Endodermal cell (in vitro differentiated cells): Measurements from ENCODE around the gene FTCD. TPM values are rescaled to one million over a fixed set of nuclear protein-coding genes. Genes with fewer than 3 reads are reported as not detected.

Experiments used
- DNase-seq: peaks from one replicate; pipeline ENCODE4 v3.0.0-alpha.2; 2017
- H3K27ac ChIP-seq: 2 replicates; pipeline ENCODE4 v1.5.1; 2013; ENCODE audit warnings: mild to moderate bottlenecking, low read depth, low read length, moderate library complexity
- H3K27me3 ChIP-seq: 2 replicates; pipeline ENCODE4 v1.6.1; 2013; ENCODE audit warnings: mild to moderate bottlenecking, low read length, moderate library complexity; ENCODE audit not compliant: insufficient read depth, control insufficient read depth, poor library complexity, severe bottlenecking
- H3K36me3 ChIP-seq: 2 replicates; pipeline ENCODE4 v1.7.0; 2013; ENCODE audit warnings: mild to moderate bottlenecking, low read length, moderate library complexity; ENCODE audit not compliant: control insufficient read depth, insufficient read depth
- H3K4me1 ChIP-seq: one replicate; pipeline ENCODE4 v1.7.0; 2013; ENCODE audit warnings: low read length; ENCODE audit not compliant: control insufficient read depth, insufficient read depth
- H3K4me3 ChIP-seq: 2 replicates; pipeline ENCODE4 v1.5.1; 2013; ENCODE audit warnings: mild to moderate bottlenecking, low read length, moderate library complexity
- H3K9ac ChIP-seq: 2 replicates; pipeline ENCODE4 v1.6.1; 2013; ENCODE audit warnings: mild to moderate bottlenecking, low read length, moderate library complexity; ENCODE audit not compliant: poor library complexity, severe bottlenecking; ENCODE audit errors: extremely low read depth
- H3K9me3 ChIP-seq: 2 replicates; pipeline ENCODE4 v1.6.1; 2013; ENCODE audit warnings: mild to moderate bottlenecking, low read length, moderate library complexity; ENCODE audit not compliant: control insufficient read depth
- H3K27ac Mint-ChIP-seq: 2 replicates; pipeline ENCODE4 v1.8.0; 2020; ENCODE audit warnings: mixed read lengths
- H3K27me3 Mint-ChIP-seq: 2 replicates; pipeline ENCODE4 v1.8.0; 2021; ENCODE audit warnings: mild to moderate bottlenecking, mixed read lengths; ENCODE audit not compliant: insufficient read depth
- H3K36me3 Mint-ChIP-seq: 2 replicates; pipeline ENCODE4 v1.8.0; 2020; ENCODE audit warnings: low read depth, mixed read lengths
- H3K4me1 Mint-ChIP-seq: 2 replicates; pipeline ENCODE4 v1.8.0; 2020; ENCODE audit warnings: mixed read lengths
- H3K4me3 Mint-ChIP-seq: 2 replicates; pipeline ENCODE4 v1.8.0; 2020; ENCODE audit warnings: mild to moderate bottlenecking, moderate library complexity, mixed read lengths
- H3K9me3 Mint-ChIP-seq: 2 replicates; pipeline ENCODE4 v1.8.0; 2020; ENCODE audit warnings: mild to moderate bottlenecking, mixed read lengths
- CTCF ChIP-seq: fragments of 200-600 bp; sonication (generic); conservative IDR thresholded peaks from 2 replicates; pipeline ENCODE4 v1.5.0; 2021; ENCODE audit warnings: antibody characterized with exemption, mild to moderate bottlenecking
- WGBS, 2 experiments: methylation state at CpG; one replicate each; pipeline versions ENCODE4 v1.1.5 to v1.1.7; 2013; ENCODE audit warnings: missing lambda C conversion rate in 2 of 2, mixed read lengths in 1 of 2; ENCODE audit not compliant: insufficient coverage in 1 of 2, insufficient read length in 1 of 2; 5-methylcytosine and 5-hydroxymethylcytosine counted together
- total RNA-seq, 2 donors: library from RNA; stranded (reverse); fragmentation: NEBNext Ultra II Directional in 1 of 2; extraction: Animal tissue kit (Norgen Biotek cat#: 25700) in 1 of 2; gene quantifications; 2 replicates in 1 of 2; 3 replicates in 1 of 2; pipeline ENCODE4 v1.2.1, GENCODE V29; 2021

FTCD gene
- total RNA-seq, 2 donors from 2014 or later, result 3.5 to 4.6 TPM

GRCh38 chr21:46157987-46158451, 2.6 kb upstream of the FTCD start:
- Histone ChIP-seq H3K9ac (no peak overlapping the region), H3K4me1 (peaks cover 8% of the 10 kb centered on the region), H3K4me3 (no peak overlapping the region), H3K27me3 (no peaks in the 10 kb centered on the region), H3K27ac (no peak overlapping the region), H3K36me3 (peaks cover 6% of the 10 kb centered on the region), H3K9me3 (no peaks in the 10 kb centered on the region)
- no peaks in the 10 kb centered on the region for H3K27me3 Mint-ChIP-seq
- no peak overlapping the region for H3K4me3 Mint-ChIP-seq
- no peak for DNase-seq
- no peak overlapping the region for H3K27ac Mint-ChIP-seq
- WGBS, 2 experiments, result 92 to 97% methylated on average over 14 to 15 of the region's 15 CpGs
- no peaks in the 10 kb centered on the region for H3K4me1 Mint-ChIP-seq
- H3K36me3 Mint-ChIP-seq, result peaks cover 19% of the 10 kb centered on the region
- H3K9me3 Mint-ChIP-seq, result peaks cover 19% of the 10 kb centered on the region
- TF ChIP-seq CTCF, result no peak

- WGBS, 2 experiments, result 92 to 95% methylated on average over 7 to 12 of the region's 12 CpGs
- H3K36me3 ChIP-seq, result peaks cover 6% of the 10 kb centered on the region
- Mint-ChIP-seq H3K36me3 (peaks cover 13% of the 10 kb centered on the region), H3K9me3 (peaks cover 15% of the 10 kb centered on the region), H3K4me3 (no peak overlapping the region), H3K27ac (no peak overlapping the region), H3K27me3 (no peaks in the 10 kb centered on the region), H3K4me1 (peaks cover 2% of the 10 kb centered on the region)
- no peak for DNase-seq
- H3K9ac ChIP-seq, result no peak overlapping the region
- no peak overlapping the region for H3K27ac ChIP-seq
- no peaks in the 10 kb centered on the region for H3K27me3 ChIP-seq
- H3K4me3 ChIP-seq, result no peak overlapping the region
- no peak for TF ChIP-seq CTCF
- H3K4me1 ChIP-seq, result peaks cover 9% of the 10 kb centered on the region
- no peaks in the 10 kb centered on the region for H3K9me3 ChIP-seq
These were observed 2.1 kb upstream of the FTCD start for GRCh38 chr21:46157396-46157986.

- TF ChIP-seq CTCF, result no peak
- no peaks in the 10 kb centered on the region for H3K27me3 ChIP-seq
- no peaks in the 10 kb centered on the region for H3K27me3 Mint-ChIP-seq
- peaks cover 6% of the 10 kb centered on the region for H3K36me3 ChIP-seq
- 95 to 96% methylated on average over 10 of the region's 10 CpGs for WGBS, 2 experiments
- H3K9me3 Mint-ChIP-seq, result peaks cover 8% of the 10 kb centered on the region
- no peak overlapping the region for H3K9ac ChIP-seq
- H3K4me3 Mint-ChIP-seq, result no peak overlapping the region
- H3K27ac Mint-ChIP-seq, result no peak overlapping the region
- no peaks in the 10 kb centered on the region for H3K9me3 ChIP-seq
- no peak for DNase-seq
- peaks cover 7% of the 10 kb centered on the region for H3K36me3 Mint-ChIP-seq
- no peak overlapping the region for H3K4me3 ChIP-seq
- peaks cover 3% of the 10 kb centered on the region for H3K4me1 Mint-ChIP-seq
- H3K4me1 ChIP-seq, result peaks cover 9% of the 10 kb centered on the region
- no peak overlapping the region for H3K27ac ChIP-seq
These were observed 1.3 kb upstream of the FTCD start for GRCh38 chr21:46156678-46157077.
